HG03460 (cell line): Measurements from ENCODE around the gene PER1.
"Not testable (repeated sequence)": the region's sequence is repeated elsewhere in the genome, so short reads cannot be mapped to it uniquely, and the experiment has no call there.

Source experiments
- ATAC-seq: cut with Tn5 transposase; IDR thresholded peaks from one replicate; pipeline ENCODE4 v1.9.1; 2021; ENCODE audit not compliant: unreplicated experiment

The PER1 gene

DNA sequence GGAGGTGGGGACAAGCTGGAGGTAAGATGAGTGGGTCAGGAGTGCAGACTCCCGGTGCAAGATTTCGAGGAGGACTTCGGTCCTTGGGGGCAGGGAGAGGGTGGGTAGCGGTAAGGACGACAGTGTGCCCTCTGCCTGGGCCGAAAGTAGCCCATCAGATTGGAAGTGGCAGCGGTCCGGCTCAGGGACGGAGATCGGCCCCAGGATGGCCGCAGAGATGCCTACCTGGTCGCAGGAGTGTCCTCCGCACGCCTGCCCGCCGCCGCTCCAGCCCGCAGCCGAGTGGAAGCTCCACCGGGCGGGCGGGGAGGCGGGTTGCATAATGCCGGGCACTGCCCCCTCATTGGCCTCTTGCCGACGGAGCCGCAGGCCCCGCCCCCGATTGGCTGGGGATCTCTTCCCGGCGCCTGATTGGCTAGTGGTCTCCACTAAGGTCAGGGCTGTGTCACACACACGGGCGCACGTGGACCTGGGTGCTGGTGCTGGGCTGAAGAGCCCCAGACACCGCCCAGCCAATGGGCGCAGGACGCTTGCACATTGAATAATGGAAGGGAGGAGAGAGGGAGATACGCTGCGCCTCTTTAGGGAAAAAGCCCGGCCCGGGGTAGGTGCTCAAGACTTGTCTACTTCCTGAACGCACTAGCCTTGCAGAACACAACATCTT, at the start of gene PER1:
PER1 (minus strand) TSS at position 293 of the 664 bp plus-strand sequence. CDS start 1,698 bp downstream, outside the sequence.
- no peak for ATAC-seq

DNA sequence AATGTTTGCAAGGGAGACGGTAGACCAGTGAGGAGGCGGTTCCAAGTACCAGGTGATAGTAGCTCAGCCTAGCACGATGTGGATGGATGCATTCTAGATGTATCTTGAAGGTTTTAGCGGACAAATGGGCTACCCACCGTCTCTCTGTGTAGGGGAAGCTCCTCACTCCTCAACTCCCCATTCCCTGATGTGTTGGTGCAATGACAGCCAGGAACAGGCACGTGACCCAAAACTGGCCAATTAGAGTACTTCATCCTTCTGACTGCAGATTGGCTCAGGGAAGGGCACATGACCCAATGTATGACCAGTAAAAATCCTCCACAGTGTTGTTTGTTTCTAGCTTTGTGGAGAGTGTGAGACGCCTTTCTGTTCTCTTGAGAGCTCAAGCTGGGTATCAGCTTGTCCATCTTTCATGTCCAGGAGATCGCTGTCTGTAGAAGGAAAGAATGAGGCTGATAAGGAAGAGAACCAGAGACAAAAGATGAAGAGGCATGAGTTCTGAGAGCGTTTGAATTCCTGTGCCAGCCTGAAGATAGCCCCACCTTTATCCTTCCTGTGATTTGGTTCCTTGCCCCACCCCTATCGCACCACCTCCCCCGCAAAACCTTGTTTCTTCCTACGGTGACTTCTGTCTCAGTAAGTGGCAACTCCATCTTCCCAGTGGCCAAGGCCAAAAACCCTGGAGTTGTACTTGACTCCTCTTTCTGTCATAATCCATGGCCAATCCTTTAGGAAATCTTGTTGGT, 40.0 kb upstream of the PER1 start:
- no peak for ATAC-seq

GRCh38 chr17:8190506-8190905, 38.3 kb upstream of the PER1 start:
- no peak for ATAC-seq

DNA sequence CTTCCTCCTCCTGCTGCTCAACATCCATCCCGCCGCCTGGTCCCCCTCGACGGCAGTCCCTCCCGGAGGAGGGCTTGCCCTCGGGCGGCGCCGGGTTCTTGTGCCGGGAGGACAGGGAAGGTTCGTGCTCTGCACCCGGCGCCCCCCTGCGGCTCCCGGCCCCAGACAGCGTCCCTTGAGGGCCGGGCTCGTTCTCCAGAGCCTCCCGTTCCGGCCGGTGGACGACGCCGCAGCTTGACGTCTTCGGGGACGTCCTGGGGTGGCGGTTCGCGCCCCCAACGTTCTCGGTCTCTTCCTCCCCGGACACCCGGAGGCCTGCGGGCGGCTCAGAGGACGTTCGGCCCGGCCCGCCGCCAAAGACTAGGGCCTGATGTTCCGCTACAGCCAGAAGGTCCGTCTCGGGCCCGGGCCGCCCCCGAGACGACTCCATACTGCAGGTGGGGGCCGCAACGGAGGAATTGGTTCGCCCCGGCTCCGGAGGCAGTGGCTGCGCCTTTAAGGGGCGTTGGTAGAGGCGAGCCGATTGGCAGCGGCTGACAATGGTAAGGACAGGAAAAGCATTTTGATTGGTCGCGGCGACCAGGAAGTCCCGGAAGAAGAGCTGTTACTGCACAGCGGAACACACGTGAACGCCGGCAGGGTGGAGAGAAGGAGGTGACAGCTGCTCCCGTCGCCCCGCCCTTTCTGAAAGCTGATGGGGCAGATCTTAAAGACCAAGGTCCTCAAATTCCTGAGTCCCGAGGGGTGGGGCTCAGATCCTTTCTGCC, 37.7 kb upstream of the PER1 start, which contains the start of gene BORCS6:
BORCS6 (minus strand) TSS at position 470 of the 767 bp plus-strand sequence; CDS start at position 430, 40 bp downstream.
- ATAC-seq = peak; percentile 48

DNA sequence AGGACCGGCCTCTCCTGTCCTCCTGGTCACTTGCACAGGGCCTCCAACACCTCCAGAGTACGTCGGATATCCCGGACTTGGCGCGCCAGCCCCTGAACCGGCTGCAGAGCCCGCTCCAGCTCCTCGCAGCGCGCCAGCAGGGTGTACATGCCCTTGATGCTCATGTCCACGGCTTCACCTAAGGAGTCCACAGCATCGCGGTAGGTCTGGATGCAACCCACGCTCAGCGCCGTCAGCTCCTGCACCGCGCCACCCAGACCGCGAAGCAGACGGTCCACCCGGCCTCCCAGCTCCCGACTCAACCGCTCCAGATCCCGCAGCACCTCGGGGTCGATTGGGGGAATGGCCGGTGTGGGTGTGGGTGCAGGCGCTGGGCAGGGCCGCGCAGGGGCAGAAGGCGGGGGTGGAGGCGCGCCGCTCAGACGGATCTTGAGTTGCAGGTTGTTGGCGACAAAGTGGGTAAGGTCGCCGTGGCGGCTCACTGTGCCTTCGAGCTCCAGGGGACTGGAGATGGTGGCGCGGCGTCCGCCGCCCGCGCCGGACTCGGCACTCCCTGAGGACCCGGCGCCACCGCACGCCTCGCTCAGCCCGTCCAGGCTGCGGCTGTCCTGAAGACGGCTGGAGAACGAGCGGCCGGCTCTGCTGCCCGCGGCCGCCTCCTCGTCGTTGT, 37.0 kb upstream of the PER1 start:
- ATAC-seq = no peak

GRCh38 chr17:8188263-8188839, 36.1 kb upstream of the PER1 start:
- ATAC-seq = no peak

DNA sequence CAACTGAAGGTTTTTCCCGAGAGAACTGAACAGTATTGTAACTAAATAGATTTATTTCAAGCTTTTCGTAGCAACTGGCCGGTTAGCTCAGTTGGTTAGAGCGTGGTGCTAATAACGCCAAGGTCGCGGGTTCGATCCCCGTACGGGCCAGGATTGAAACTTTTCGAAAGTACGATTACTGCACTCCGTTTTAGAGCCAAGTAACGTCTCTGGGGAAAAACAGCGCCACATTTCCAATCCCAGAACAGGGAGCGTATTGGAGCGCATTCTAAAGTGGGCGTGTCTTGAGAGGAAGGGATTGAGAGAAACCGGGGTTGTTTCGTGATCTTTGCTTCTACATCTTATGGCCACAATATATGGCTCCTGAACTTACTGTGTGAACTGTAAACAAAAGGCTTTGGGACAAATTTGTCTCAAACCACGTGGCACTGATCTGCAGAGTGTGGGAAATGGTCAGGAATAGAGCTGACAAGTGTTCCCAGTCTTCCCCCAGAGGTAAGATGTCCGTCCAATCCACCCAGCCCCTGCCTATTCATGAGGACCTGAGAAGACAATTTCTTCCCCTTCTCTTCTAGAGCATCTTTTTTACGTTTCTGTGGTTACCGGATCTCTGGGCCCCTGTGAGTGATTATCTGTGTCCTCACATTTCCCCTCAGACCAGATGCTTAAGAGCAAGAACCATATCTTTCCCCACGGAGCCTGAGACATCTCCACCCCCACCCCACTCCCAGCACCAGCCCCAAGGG, 35.5 kb upstream of the PER1 start:
- ATAC-seq = no peak

DNA sequence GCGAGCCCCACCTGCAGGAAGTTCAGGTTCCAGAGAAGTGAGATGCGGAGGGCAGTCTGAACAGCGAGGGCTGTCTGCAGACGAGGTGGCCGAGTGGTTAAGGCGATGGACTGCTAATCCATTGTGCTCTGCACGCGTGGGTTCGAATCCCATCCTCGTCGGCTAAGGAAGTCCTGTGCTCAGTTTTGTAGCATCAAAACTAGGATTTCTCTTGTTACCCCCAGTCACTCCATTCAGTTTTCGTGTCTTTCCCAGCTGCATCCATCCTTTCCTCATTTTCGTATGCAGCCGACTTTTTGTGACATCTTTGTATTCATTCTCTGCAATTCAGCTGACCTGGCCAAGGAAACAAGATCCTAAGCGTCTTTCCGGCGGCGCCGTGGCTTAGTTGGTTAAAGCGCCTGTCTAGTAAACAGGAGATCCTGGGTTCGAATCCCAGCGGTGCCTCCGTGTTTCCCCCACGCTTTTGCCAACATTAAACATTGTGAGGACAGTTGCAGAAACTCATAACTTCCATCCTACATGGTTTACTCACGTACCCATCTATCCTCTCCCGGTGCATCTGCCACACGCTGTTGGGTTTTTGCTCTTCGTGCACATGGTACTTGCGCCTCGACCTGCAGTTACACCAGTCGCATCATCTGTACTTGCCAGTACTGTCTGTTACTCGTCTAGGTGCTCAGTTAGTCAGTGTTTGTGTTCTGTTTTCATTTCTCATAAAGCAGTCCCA, 34.7 kb upstream of the PER1 start:
- ATAC-seq = no peak

DNA sequence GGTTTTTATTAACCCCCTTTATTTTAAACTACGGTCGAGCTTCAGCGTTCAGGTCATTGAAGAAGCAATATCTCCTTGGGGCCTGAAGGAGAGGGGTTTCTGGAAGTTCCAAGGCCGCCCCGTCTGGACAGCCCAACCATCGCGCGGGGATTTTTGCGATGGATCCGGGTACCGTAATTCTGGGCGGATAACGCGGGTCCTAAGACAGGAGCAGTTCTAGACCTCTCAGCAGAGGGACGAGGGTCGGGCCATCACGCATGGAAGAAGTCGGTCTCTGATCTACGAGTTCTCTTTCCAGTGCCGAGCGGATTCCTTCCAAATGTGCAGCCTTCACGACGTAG, 34.2 kb upstream of the PER1 start:
- ATAC-seq = no peak

DNA sequence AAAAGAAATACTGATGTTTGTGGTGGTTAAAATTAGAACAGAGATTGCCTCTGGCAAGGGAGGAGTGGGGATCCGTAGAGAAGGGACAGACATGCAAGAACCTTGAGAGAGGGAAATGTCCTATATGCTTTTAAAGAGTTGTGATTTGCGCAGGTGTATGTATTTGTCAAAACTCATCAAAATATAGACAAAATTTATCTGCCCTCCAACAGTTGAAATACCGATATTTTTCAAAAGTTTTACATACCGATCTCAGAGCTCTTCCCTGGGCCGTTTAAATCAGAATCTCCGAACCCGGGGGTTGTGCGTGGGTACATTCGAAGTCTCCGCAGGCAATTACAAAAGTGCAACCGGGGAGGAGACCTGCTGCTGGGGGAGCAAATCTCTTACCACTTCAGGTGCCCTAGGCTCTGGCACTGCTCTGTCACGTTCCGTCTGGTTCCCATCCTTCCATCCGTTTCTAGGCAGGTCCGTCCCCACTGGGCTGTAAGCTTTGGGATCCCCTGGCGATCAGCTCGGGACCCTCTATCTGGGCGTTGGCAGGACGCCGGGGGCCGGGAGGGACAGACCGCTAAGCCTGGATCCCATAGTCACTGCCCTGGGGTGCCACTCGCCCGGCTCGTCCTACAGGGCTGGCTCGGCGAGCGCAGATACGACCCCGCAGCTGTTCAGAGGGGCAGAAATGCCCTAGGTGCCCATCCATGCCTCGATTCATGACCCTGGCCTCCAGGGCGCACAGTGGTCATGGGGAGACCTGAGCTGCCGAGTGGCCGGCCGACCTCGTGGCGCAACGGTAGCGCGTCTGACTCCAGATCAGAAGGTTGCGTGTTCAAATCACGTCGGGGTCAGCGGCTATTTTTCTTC, 33.6 kb upstream of the PER1 start:
- ATAC-seq = no peak

DNA sequence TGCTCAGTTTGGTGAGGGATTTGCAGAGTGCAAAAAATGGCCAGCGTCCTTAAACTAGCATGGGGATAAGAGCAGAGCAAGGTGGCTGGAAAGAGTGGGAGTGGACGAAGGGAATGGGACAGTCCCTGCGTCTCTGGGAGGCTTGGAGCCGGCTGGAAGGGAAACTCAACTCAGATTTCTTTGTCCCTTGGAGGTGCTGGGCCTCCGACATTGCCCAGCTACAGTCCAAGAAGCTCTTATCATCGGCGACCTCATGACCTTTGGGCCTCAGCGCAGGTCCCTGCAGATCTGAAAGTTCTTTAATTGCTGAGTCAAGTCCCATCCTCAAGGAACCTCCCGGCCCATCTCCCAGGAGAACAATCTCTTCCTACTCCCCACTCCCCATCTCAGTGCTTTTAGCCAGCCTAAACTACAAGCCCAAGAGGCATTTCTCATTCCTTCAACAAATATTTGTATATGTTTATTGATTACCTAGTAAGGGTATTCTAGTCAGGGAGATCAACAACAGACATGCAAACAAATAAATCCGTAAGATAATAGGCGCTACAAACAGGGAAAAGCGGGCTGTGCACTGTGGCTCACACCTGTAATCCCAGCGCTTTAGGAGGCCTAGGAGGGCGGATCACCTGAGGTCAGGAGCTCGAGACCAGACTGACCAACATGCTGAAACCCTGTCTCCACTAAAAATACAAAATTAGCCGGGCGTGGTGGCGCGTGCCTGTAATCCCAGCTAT, 25.0 kb upstream of the PER1 start:
- ATAC-seq = no peak

DNA sequence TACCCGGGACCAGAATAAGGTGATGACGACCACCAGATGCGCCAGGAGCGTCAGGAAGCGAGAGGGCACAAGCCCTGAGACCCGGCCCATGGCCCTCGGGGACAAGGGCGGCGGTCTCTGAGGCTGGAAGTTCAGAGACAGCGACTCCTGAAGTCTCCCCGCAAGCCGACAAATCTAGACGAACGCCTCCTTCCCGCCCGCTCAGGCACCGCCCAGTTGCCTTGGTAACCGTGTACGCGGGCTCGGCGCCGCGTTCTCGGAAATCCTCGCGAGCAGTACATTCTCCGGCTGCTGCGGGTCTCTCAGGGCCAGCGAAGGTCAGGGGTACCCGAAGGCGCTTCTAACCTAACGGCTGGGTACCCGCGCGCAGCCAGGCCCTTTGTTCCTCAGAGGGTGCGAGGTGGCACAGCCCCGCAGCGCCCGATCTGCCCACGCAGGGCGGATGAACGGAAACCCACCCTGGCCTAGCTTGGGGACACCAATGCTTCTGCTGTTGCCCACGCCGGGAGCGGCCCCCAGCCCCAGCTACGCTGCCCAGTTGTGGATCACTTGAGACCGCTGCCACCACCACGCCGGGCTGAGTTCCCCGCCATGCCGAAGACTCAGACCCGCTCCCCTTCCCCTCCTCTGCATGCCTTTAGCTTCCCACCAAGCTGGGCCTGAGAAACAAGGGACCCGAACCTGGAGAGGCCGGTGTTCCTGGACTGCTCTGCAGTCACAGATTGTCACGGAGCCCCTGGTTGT, 24.2 kb upstream of the PER1 start, which contains the start of gene TMEM107:
TMEM107 (minus strand) TSS at position 184 of the 744 bp plus-strand sequence; CDS start at position 90, 94 bp downstream.
- ATAC-seq = no peak

- ATAC-seq = no peak
These were observed 23.6 kb upstream of the PER1 start for GRCh38 chr17:8175795-8176196.

DNA sequence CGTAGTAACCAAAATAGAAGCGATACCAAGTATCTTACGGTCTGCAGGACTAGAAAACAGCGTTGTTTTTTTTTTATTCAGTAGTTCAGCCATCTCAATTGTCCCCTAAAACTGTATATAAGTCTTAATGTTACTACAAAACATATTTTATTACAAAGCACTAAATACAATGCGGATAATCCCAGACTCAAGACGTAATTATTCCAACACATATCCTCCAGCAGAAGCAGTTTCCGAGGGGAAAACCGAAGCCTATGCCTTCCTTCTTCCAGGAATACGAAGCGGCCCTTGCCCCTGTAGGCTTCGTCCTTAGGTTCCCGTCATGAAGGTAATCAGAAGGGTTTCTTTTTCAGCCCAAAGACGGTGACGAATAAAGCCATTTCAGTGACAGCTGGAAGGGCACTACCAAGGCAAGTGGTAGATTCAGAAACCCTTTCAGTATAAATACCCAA, 21.7 kb upstream of the PER1 start:
- ATAC-seq = no peak

GRCh38 chr17:8173056-8173870, 21.1 kb upstream of the PER1 start:
- peak; percentile 54 for ATAC-seq

DNA sequence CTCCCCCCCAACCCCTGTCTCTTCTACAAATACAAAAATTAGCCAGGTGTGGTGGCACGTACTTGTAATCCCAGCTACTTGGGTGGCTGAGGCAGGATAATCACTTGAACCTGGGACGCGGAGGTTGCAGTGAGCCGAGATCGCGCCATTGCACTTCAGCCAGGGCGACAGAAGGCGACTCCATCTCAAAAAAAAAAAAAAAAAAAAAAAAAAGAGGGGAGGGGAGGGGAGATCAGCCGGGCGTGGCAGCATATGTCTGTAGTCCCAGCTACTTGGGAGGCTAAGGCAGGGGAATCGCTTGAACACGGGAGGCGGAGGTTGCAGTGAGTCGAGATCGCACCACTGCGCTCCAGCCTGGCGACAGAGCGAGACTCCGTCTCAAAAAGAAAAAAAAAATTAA, 18.0 kb upstream of the PER1 start:
- not testable (repeated sequence) for ATAC-seq
